Smooth muscle cell (in vitro differentiated cells): ENCODE data around the gene P3H4. TPM values are rescaled to one million over a fixed set of nuclear protein-coding genes. Genes with fewer than 3 reads are reported as not detected.
"Not testable (repeated sequence)": the region's sequence is repeated elsewhere in the genome, so short reads cannot be mapped to it uniquely, and the experiment has no call there.

Source experiments
- DNase-seq: peaks from one replicate; lab custom pipeline; 2025; ENCODE audit not compliant: unreplicated experiment; lab: John Stamatoyannopoulos, UW
- H2AFZ ChIP-seq: fragments of 200-600 bp; sonication (generic); 2 replicates; pipeline ENCODE4 v1.6.0; 2016; ENCODE audit warnings: antibody characterized with exemption, low read depth, mild to moderate bottlenecking
- H3F3A ChIP-seq: fragments of 200-600 bp; sonication (generic); 2 replicates; pipeline ENCODE4 v1.6.0; 2017; ENCODE audit warnings: antibody characterized with exemption, low read depth
- H3K27ac ChIP-seq: fragments of 200-600 bp; sonication (generic); 2 replicates; pipeline ENCODE4 v1.5.1; 2016; ENCODE audit warnings: low read depth, mild to moderate bottlenecking
- H3K27me3 ChIP-seq: fragments of 200-600 bp; sonication (generic); 2 replicates; pipeline ENCODE4 v1.6.1; 2016; ENCODE audit warnings: low read depth, mild to moderate bottlenecking
- H3K36me3 ChIP-seq: fragments of 200-600 bp; sonication (generic); 2 replicates; pipeline ENCODE4 v1.5.1; 2016; ENCODE audit warnings: low read depth
- H3K4me1 ChIP-seq: fragments of 200-600 bp; sonication (generic); 2 replicates; pipeline ENCODE4 v1.5.1; 2016; ENCODE audit warnings: low read depth
- H3K4me2 ChIP-seq: fragments of 200-600 bp; sonication (generic); 2 replicates; pipeline ENCODE4 v1.6.0; 2016; ENCODE audit warnings: mild to moderate bottlenecking
- H3K4me3 ChIP-seq: fragments of 200-600 bp; sonication (generic); 2 replicates; pipeline ENCODE4 v1.5.1; 2016; ENCODE audit warnings: mild to moderate bottlenecking
- H3K79me2 ChIP-seq: fragments of 200-600 bp; sonication (generic); 2 replicates; pipeline ENCODE4 v1.6.0; 2016; ENCODE audit warnings: low read depth, mild to moderate bottlenecking
- H3K9ac ChIP-seq: fragments of 200-600 bp; sonication (generic); 2 replicates; pipeline ENCODE4 v1.6.0; 2016; ENCODE audit warnings: low read depth
- H3K9me3 ChIP-seq: fragments of 200-600 bp; sonication (generic); replicated peaks from 2 replicates; pipeline ENCODE4 v1.5.1; 2016; ENCODE audit warnings: low read depth
- H4K20me1 ChIP-seq: fragments of 200-600 bp; sonication (generic); 2 replicates; pipeline ENCODE4 v1.6.0; 2016; ENCODE audit warnings: low read depth
- CTCF ChIP-seq: fragments of 200-600 bp; sonication (generic); IDR thresholded peaks from 2 replicates; pipeline ENCODE4 v1.5.1; 2017; ENCODE audit warnings: borderline replicate concordance, mild to moderate bottlenecking, antibody characterized with exemption; ENCODE audit not compliant: insufficient read depth, poor library complexity, severe bottlenecking
- WGBS: methylation state at CpG from one replicate; pipeline ENCODE4 v1.1.7; 2016; ENCODE audit warnings: low lambda C conversion rate; 5-methylcytosine and 5-hydroxymethylcytosine counted together
- polyA plus RNA-seq: library from polyadenylated mRNA; unstranded; fragments of >200 nt; fragmentation: Nextera tagmentation; extraction: Ambion mirVana; gene quantifications from 2 replicates; pipeline ENCODE4 v1.2.1, GENCODE V29; 2016
- total RNA-seq: library from RNA; depleted of rRNA; stranded (reverse); fragments of >200 nt; gene quantifications from 2 replicates; pipeline ENCODE4 v1.2.3, GENCODE V29; 2014

The P3H4 gene
- total and polyA plus RNA-seq, 2 experiments from 2014 or later, result 98.6 to 186 TPM

GRCh38 chr17:41848788-41849187, 37.0 kb upstream of the P3H4 start:
- Histone ChIP-seq H3K4me3 (no peak overlapping the region), H3F3A (no peaks in the 10 kb centered on the region), H3K27me3 (no peaks in the 10 kb centered on the region), H3K9ac (no peak overlapping the region), H3K4me1 (no peaks in the 10 kb centered on the region), H3K79me2 (peaks cover 38% of the 10 kb centered on the region), H4K20me1 (peaks cover 62% of the 10 kb centered on the region), H2AFZ (no peak overlapping the region), H3K4me2 (no peak overlapping the region), H3K27ac (no peak overlapping the region), H3K9me3 (no peaks in the 10 kb centered on the region), H3K36me3 (no peaks in the 10 kb centered on the region)
- DNase-seq, result no peak
- no peak for TF ChIP-seq CTCF
- 93% methylated on average over 4 of the region's 4 CpGs for WGBS

GRCh38 chr17:41844971-41845370, 33.2 kb upstream of the P3H4 start:
- Histone ChIP-seq H3F3A (no peaks in the 10 kb centered on the region), H3K36me3 (no peaks in the 10 kb centered on the region), H4K20me1 (peaks cover 24% of the 10 kb centered on the region), H2AFZ (no peak overlapping the region), H3K9me3 (no peaks in the 10 kb centered on the region), H3K4me1 (no peaks in the 10 kb centered on the region), H3K9ac (no peak overlapping the region), H3K4me2 (no peak overlapping the region), H3K27ac (no peak overlapping the region), H3K4me3 (no peak overlapping the region), H3K79me2 (peaks cover 8% of the 10 kb centered on the region), H3K27me3 (no peaks in the 10 kb centered on the region)
- WGBS, result 93% methylated on average over 6 of the region's 6 CpGs
- DNase-seq, result no peak
- no peak for TF ChIP-seq CTCF

GRCh38 chr17:41840781-41841180, 29.0 kb upstream of the P3H4 start:
- not testable (repeated sequence) for H3K9me3 ChIP-seq

GRCh38 chr17:41839448-41839847, 27.7 kb upstream of the P3H4 start:
- not testable (repeated sequence) for H3K27me3 ChIP-seq, H3K27ac ChIP-seq, H3K4me2 ChIP-seq, H3K4me3 ChIP-seq, H3K79me2 ChIP-seq, H2AFZ ChIP-seq, H3F3A ChIP-seq, DNase-seq, H3K36me3 ChIP-seq, H4K20me1 ChIP-seq, H3K9ac ChIP-seq, H3K9me3 ChIP-seq
- H3K4me1 ChIP-seq, result peaks cover 11% of the 10 kb centered on the region
- 97% methylated on average over 2 of the region's 2 CpGs for WGBS

More at GRCh38 chr17:41840781-41841180, 29.0 kb upstream of the P3H4 start:
- not testable (repeated sequence) for H2AFZ ChIP-seq, H3K4me1 ChIP-seq, H3F3A ChIP-seq, H3K27me3 ChIP-seq, H4K20me1 ChIP-seq, H3K4me3 ChIP-seq, H3K36me3 ChIP-seq, H3K4me2 ChIP-seq, H3K79me2 ChIP-seq, H3K9ac ChIP-seq, DNase-seq, H3K27ac ChIP-seq
- WGBS, result 92% methylated on average over 6 of the region's 6 CpGs
